Measurements from ENCODE around the gene TP63.

DNA sequence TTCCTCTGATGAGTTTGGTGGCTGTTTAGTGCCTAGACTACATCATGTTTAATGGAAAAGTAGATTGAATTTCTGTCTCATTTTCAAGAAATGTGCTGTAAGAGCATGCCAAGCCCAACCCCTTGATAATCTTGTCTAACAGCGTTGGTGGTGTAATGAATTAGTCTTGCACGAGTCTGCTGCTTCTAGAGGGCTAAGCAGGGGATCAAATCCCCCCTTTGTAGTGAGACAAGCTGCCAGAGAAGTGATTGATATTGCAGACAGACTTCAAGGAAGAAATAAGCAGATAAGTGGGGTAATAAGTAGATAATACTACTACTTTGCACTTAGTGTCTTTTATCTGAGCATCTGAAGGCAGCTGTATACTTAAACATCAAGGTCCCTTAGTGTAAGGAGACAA, 141.4 kb downstream of the TP63 start:
- TF ChIP-seq POLR2A (IDR thresholded peaks at IDR 0.05): no peak
- no peak for TF ChIP-seq POLR2AphosphoS5 (IDR thresholded peaks at IDR 0.05)
